Ishikawa (cell line): ENCODE data around the gene OR10A5.
A peak's percentile ranks its signal among the peaks of the same experiment; 100 is the strongest.

Experiments used
- CEBPB ChIP-seq: IDR thresholded peaks from 2 replicates; pipeline ENCODE4 v1.6.1; 2012
- CREB1 ChIP-seq: IDR thresholded peaks from 2 replicates; pipeline ENCODE4 v1.6.1; 2012; ENCODE audit warnings: low read depth
- EP300 ChIP-seq: IDR thresholded peaks from 2 replicates; pipeline ENCODE4 v1.6.1; 2012; ENCODE audit warnings: borderline replicate concordance
- FOXM1 ChIP-seq: IDR thresholded peaks from 2 replicates; pipeline ENCODE4 v1.6.1; 2012; ENCODE audit warnings: low read depth, borderline replicate concordance
- RAD21 ChIP-seq: IDR thresholded peaks from 2 replicates; pipeline ENCODE4 v1.6.1; 2012; ENCODE audit warnings: low read depth
- REST ChIP-seq: IDR thresholded peaks from 2 replicates; pipeline ENCODE4 v1.6.1; 2012; ENCODE audit warnings: low read depth, mild to moderate bottlenecking
- TAF1 ChIP-seq: IDR thresholded peaks from 2 replicates; pipeline ENCODE4 v1.6.1; 2012; ENCODE audit warnings: low read depth, mild to moderate bottlenecking
- TCF12 ChIP-seq: IDR thresholded peaks from 2 replicates; pipeline ENCODE4 v1.6.1; 2012; ENCODE audit warnings: low read depth
- TEAD4 ChIP-seq: IDR thresholded peaks from 2 replicates; pipeline ENCODE4 v1.6.1; 2012
- YY1 ChIP-seq: IDR thresholded peaks from 2 replicates; pipeline ENCODE4 v1.6.1; 2012; ENCODE audit warnings: low read depth
- TF ChIP-seq, protein P1 (sequence below): IDR thresholded peaks from 2 replicates; pipeline ENCODE4 v1.6.1; 2012
- TF ChIP-seq, protein P2 (sequence below): IDR thresholded peaks from 2 replicates; pipeline ENCODE4 v1.6.1; 2012

DNA sequence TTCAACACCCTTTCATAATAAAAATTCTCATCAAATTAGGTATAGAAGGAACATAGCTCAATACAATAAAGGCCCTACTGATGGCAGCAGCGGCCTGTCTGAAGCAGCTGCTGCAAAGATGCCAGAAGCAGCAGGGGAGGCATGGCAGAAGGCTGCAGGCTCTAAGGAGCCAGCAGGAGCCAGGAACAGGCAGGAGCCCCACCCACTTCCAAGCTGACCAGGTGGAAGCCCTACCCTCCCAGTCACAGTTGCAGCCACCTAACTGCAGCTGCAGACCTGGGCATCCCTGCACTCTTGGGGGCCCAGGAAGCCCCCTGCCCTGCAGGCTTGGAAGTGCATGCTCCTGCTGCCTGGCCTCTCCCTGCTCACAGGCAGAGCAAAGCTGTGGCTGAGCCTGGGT, 27.8 kb upstream of the OR10A5 start:
- peak; percentile 54 for TF ChIP-seq RAD21
- TF ChIP-seq, protein P1, sequence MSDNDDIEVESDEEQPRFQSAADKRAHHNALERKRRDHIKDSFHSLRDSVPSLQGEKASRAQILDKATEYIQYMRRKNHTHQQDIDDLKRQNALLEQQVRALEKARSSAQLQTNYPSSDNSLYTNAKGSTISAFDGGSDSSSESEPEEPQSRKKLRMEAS = no peak
- no peak for TF ChIP-seq EP300
- TF ChIP-seq TEAD4 = no peak
- TF ChIP-seq REST = no peak
- no peak for TF ChIP-seq CREB1
- no peak for TF ChIP-seq FOXM1
- TF ChIP-seq YY1 = no peak
- no peak for TF ChIP-seq CEBPB
- TF ChIP-seq, protein P2, sequence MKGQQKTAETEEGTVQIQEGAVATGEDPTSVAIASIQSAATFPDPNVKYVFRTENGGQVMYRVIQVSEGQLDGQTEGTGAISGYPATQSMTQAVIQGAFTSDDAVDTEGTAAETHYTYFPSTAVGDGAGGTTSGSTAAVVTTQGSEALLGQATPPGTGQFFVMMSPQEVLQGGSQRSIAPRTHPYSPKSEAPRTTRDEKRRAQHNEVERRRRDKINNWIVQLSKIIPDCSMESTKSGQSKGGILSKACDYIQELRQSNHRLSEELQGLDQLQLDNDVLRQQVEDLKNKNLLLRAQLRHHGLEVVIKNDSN = no peak
- no peak for TF ChIP-seq TAF1
- no peak for TF ChIP-seq TCF12
